HG03135 (cell line): Measurements from ENCODE around the gene RHOBTB1.
"Not testable (repeated sequence)": the region's sequence is repeated elsewhere in the genome, so short reads cannot be mapped to it uniquely, and the experiment has no call there.

Source experiments
- ATAC-seq: cut with Tn5 transposase; IDR thresholded peaks from one replicate; pipeline ENCODE4 v1.9.1; 2021; ENCODE audit warnings: mild to moderate bottlenecking, moderate library complexity; ENCODE audit not compliant: unreplicated experiment

The RHOBTB1 gene, protein sequence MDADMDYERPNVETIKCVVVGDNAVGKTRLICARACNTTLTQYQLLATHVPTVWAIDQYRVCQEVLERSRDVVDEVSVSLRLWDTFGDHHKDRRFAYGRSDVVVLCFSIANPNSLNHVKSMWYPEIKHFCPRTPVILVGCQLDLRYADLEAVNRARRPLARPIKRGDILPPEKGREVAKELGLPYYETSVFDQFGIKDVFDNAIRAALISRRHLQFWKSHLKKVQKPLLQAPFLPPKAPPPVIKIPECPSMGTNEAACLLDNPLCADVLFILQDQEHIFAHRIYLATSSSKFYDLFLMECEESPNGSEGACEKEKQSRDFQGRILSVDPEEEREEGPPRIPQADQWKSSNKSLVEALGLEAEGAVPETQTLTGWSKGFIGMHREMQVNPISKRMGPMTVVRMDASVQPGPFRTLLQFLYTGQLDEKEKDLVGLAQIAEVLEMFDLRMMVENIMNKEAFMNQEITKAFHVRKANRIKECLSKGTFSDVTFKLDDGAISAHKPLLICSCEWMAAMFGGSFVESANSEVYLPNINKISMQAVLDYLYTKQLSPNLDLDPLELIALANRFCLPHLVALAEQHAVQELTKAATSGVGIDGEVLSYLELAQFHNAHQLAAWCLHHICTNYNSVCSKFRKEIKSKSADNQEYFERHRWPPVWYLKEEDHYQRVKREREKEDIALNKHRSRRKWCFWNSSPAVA

DNA sequence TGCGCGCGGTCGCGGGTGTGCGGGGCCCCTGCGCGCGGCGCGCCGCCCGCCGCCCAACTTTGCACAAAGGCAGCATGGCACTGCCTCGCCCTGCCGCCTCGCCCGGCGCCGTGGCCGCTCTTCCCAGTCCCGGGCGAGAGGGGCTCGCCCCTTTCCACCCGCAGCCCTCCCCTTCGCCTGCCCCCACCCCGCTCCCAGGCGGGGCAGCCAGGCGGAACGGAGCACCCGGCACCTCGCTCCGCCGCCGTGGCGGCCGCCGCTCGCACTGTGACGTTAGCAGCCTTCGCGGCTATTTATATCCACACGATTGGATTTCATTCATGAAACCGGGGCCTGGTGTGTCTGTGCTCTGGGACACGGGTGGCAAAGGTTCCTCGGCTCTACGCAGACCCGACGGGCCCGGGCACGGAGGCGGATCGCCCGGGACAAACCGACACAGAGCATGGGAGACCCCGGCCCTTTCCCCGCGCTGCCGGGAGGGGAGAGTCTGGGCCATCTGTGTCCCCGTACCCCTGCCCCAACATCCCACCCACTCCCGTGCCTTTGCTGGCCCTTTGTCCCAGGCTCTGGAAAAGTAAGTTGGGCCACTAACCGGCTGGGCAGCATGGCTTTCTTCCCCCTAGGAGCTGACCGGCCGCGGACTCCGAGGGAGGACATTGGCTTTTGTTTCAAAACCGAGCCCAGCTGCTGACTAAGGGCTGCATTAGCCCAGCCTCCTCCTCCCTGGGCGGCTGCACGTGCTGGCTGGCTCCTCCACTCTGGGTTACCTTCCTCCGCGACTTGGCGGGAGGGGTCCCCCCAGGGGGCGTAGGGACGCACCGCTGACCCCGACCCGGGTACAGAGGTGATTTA, at the start of gene RHOBTB1:
TSS of gene RHOBTB1 (minus strand) at position 128 of the 852 bp plus-strand sequence. CDS start 32,643 bp downstream, outside the sequence.
- peak; percentile 42 for ATAC-seq

GRCh38 chr10:60992636-60993035, 48.7 kb upstream of the RHOBTB1 start:
- ATAC-seq: no peak

GRCh38 chr10:60990663-60991062, 46.7 kb upstream of the RHOBTB1 start:
- ATAC-seq: no peak

DNA sequence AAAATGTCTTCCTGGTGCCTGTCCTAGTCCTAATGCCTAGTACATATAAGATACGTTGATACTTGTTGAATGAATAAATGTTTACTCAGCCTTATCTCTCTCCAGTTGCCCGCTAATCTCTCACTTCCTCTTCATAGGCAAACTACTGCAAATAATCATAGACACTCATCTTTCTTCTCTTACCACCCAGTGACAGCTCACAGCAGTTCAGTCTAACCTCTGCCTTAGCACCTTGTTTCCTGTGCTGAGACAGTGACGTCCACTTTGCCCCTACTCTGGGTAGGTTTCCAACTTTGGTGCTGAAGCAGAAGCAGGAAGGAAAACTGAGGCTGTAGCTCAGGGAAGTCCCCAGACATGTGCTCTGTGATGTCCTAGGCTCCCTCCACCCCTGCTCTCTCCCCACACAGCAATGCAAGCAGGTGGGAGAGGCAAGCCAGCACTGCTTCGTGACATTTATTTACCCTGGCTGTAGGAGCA, 45.5 kb upstream of the RHOBTB1 start:
- ATAC-seq: no peak

DNA sequence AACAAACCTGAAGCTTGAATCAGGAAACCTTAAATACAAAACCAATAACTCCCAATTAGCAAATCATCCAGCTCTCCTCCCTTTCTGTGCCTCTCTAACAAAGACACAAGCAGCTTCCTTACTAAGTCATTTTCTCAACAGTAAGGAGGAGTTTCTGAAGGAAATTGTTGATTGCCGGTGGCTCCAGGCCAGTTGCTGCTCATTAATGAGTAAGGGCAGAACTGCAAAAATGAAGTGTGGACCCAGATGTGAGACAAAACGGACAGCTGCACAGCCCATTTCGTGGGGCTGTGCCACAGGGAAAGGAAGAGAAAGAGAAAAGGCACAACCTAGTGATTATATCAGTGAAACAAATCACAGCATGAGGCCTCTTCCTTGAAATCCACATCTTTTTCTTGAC, 42.8 kb upstream of the RHOBTB1 start:
- ATAC-seq: no peak

- ATAC-seq: no peak
These were observed 42.0 kb upstream of the RHOBTB1 start for GRCh38 chr10:60985951-60986350.

DNA sequence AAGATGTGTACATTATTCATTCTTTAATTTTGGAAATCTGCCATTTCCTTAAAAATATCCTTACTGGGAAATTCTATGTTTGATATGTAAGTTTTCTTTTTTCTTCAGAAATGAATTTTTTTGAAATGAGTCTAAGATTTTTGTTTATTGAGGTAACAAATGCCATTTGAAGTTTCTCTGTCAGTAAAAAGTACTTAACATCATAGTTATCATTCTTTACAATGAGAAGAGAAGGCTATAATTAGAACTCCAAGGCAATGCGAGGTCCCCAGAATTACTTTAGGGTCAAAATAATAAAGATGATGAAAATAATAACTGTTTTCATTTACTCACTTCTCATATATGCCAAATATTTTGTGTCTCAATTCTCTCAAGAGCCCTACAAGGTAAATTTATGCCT, 37.0 kb upstream of the RHOBTB1 start:
- ATAC-seq: no peak

- ATAC-seq: no peak
These were observed 35.7 kb upstream of the RHOBTB1 start for GRCh38 chr10:60979667-60980104.

GRCh38 chr10:60978287-60979115, 34.5 kb upstream of the RHOBTB1 start:
- ATAC-seq: no peak

DNA sequence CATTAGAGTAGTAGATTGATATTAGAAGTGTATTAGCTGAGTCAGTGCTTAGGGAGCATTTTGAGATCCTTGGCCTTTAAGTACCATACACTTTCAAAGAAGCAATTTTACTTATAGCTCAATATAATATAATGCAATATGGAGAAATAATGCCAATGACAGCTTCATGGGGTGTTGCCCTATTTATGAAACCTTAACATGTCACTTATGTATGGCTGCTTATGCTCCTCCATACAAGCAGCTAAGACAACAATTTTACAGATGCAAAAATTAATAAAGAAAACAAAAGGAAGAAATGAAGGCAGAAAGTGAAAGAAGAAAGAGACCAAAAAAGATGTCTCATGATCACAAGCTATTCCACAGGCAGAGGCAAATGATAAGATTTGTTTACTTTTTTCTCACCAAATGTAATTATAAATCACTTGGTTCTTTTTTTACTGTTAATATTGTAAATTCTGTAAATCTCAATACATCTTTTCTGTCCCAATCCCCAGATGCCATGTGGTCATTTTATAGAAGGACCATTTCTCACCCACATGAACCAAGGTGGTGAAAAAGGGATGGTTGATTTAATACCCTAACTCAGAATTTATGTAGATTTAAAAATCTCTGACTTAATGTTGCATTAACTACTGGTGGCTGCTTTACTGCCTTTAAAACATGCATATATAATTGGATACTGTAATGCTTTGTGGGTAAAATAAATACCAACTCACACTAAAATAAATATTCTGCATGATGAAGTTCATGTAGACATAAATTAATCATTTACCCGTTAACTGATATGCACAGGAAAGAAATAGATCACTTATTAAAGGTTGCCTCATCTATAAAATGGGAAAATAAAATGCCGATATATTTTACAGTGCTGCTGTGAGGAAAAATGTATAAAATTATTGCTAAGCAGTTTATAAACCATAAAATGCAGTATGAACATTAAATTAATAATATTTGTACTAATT, 33.5 kb upstream of the RHOBTB1 start:
- ATAC-seq: no peak

DNA sequence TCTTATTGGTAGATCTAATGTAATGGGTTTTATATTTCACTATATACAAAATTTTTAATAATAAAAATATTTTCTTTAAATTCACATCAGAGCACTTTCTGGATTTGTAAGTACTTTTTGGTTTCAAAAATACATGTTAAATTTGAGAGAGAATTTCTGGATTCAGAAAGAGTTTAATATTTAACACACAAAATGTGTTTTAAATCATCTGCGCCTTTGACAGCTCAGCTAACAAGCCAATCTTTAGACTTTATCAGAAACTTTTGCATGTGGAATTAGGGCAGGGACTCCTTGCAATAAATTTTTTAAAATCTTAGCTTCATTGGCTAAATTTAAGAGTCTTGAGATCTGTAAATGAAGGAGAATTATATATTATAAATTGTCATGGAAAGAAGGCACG, 32.7 kb upstream of the RHOBTB1 start:
- no peak for ATAC-seq

- no peak for ATAC-seq
These were observed 31.7 kb upstream of the RHOBTB1 start for GRCh38 chr10:60975716-60976115.

- ATAC-seq: no peak
These were observed 30.6 kb upstream of the RHOBTB1 start for GRCh38 chr10:60974463-60975149.

DNA sequence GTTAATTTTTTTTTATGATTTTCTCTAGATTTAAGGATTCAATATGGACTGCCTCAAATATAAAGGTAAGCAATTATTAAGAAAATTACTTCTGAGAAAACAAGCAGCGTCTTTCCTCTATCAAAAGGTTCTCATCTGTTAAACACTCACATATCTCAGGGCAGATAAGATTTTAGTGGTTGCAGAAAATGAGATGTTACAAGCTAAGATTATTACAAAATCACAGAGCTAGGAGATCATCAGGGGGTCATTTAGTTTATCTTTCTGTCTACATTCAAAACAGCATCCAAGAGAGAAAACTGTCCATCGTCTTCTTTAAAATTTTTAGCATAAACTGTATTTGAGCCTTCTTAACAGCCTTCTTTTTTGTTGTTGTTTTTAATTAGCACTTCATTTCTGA, 29.1 kb upstream of the RHOBTB1 start:
- no peak for ATAC-seq

DNA sequence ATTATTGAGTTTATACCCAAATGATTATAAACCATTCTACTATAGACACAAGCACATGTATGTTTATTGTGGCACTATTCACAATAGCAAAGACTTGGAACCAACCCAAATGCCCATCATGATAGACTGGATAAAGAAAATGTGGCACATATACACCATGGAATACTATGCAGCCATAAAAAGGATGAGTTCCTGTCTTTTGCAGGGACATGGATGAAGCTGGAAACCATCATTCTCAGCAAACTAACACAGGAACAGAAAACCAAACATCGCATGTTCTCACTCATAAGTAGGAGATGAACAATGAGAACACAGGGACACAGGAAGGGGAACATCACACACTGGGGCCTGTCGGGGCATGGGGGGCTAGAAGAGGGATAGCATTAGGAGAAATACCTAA, 28.2 kb upstream of the RHOBTB1 start:
- not testable (repeated sequence) for ATAC-seq

DNA sequence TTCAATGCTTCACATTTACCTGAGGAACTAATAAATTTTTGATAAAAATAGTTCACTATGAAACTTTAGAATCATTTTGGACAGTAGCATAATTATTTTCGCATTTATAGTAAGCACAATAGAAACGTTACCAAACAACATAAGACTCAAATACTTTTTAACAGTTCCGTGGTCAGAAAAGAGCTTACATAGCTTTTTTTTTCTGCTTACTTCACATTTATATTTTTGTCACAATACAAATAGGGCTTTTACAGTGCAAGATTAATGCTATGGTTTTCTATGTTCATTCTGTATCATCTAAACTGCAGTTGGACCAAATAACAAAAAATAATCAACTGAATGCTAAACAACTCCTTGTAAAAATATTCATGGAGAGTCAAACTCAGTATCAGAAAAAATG, 26.5 kb upstream of the RHOBTB1 start:
- no peak for ATAC-seq

DNA sequence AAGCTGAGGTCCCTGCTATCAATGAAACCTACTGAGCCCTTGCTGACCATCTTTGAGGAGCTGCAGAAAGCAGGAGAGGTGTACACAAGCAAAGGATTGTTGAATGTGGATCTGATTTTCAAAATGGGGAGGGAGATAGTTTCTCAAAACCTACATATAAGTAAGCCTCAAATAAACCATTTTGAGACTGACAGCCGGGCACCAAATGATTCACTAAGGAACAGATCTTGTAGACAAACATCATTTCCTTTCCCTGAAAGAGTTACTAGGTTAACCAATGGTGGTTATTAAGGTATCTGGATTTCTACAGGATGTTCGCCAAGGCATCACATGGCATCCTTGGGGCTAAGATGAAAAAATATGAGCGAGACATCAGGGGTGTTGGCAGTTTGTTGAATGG, 24.5 kb upstream of the RHOBTB1 start:
- ATAC-seq: no peak

DNA sequence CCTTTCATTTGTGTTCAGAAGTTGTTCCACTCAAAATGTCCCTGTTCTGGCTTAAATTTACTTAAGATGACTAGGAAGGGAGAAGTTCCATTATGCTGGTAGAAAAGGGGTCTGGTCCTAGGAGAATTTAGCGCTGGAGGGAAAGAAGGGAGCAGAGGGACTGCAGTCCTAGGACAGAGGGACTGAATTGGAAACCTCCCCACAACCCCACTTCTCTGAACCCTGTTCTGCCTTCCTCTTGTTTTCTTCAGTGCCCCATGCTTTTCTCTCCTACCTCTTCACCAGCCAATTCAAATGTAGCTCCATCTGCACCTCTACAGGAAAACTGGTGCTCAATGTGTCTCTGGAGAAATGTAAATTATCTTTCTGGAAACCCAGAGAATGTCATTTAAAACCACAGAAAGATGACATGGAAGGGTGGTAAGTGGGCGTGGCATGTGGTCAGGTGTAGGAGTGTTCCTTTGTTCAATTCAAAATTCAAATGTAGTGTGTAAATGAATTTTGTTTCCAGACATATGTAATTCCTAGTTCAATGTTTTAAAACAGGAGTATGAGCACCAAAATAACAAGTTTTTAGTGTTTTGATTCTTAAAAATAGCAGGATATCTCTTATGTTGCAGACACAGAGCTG, 24.0 kb upstream of the RHOBTB1 start:
- ATAC-seq: no peak
